SH-SY5Y (cell line): ENCODE measurements around the gene IRGC.

ENCODE experiments used
- GATA2 ChIP-seq: IDR thresholded peaks from 2 replicates; pipeline ENCODE4 v1.6.1; 2011; ENCODE audit warnings: mild to moderate bottlenecking, low read depth, low read length
- GATA3 ChIP-seq: IDR thresholded peaks from 2 replicates; pipeline ENCODE4 v1.6.1; 2011; ENCODE audit warnings: low read depth, mild to moderate bottlenecking, low read length, moderate library complexity

GRCh38 chr19:43674183-43674582 is 41.7 kb upstream of the IRGC start:
- TF ChIP-seq GATA2 (no peak), GATA3 (no peak)
